WTC11 (cell line): Measurements from ENCODE around the gene TRIM74.
"Not testable (repeated sequence)": the region's sequence is repeated elsewhere in the genome, so short reads cannot be mapped to it uniquely, and the experiment has no call there.

Source experiments
- ATF3 ChIP-seq: sonication (generic); formaldehyde crosslinking; conservative IDR thresholded peaks from 2 replicates; pipeline ENCODE4 v1.8.1; 2022; ENCODE audit warnings: mild to moderate bottlenecking, missing genetic modification reagents
- CREB1 ChIP-seq: sonication (generic); formaldehyde crosslinking; IDR thresholded peaks from 2 replicates; pipeline ENCODE4 v1.8.0; 2023; ENCODE audit warnings: mild to moderate bottlenecking, missing genetic modification reagents
- CTCF ChIP-seq: fragments of 200-600 bp; IDR thresholded peaks from 2 replicates; pipeline ENCODE4 v1.8.0; 2022; ENCODE audit warnings: antibody characterized with exemption
- E2F1 ChIP-seq: sonication (generic); formaldehyde crosslinking; IDR thresholded peaks from 2 replicates; pipeline ENCODE4 v1.8.0; 2022; ENCODE audit warnings: mild to moderate bottlenecking, missing genetic modification reagents
- E2F4 ChIP-seq: sonication (generic); formaldehyde crosslinking; IDR thresholded peaks from 2 replicates; pipeline ENCODE4 v1.8.1; 2022; ENCODE audit warnings: low read depth, mild to moderate bottlenecking, moderate library complexity, missing genetic modification reagents, borderline replicate concordance
- JUN ChIP-seq: sonication (generic); formaldehyde crosslinking; IDR thresholded peaks from 2 replicates; pipeline ENCODE4 v1.8.0; 2023; ENCODE audit warnings: mild to moderate bottlenecking, missing genetic modification reagents
- KAT7 ChIP-seq: sonication (generic); formaldehyde crosslinking; IDR thresholded peaks from 2 replicates; pipeline ENCODE4 v1.8.1; 2023; ENCODE audit warnings: missing genetic modification reagents, mild to moderate bottlenecking, borderline replicate concordance
- NFYB ChIP-seq: sonication (generic); formaldehyde crosslinking; conservative IDR thresholded peaks from 2 replicates; pipeline ENCODE4 v1.8.0; 2022; ENCODE audit warnings: low read depth, missing genetic modification reagents
- USF2 ChIP-seq: sonication (generic); formaldehyde crosslinking; IDR thresholded peaks from 2 replicates; pipeline ENCODE4 v1.8.1; 2023; ENCODE audit warnings: mild to moderate bottlenecking, missing genetic modification reagents, moderate library complexity
- ZNF121 ChIP-seq: sonication (generic); formaldehyde crosslinking; IDR thresholded peaks from 2 replicates; pipeline ENCODE4 v1.8.0; 2023; ENCODE audit warnings: missing genetic modification reagents

- TF ChIP-seq JUN (CRISPR knock-in tag); CTCF; CREB1; NFYB; ZNF121 (CRISPR knock-in tag); USF2 (CRISPR knock-in tag); ATF3 (CRISPR knock-in tag); KAT7 (CRISPR knock-in tag); E2F4 (CRISPR knock-in tag); E2F1 (CRISPR knock-in tag): not testable (repeated sequence)
Observed at GRCh38 chr7:72971505-72971904, 2.2 kb upstream of the TRIM74 start.
